HL-60 (cell line): ENCODE results near the gene GREB1.

ENCODE experiments used
- DNase-seq, 2 experiments: peaks; one replicate each; pipeline ENCODE4 v3.0.0-alpha.2; 2010 to 2020; ENCODE audit warnings: low read depth in 1 of 2, low spot score in 1 of 2
- H3K27ac ChIP-seq: fragments of 250-450 bp; sonication (Bioruptor Pico); replicated peaks from 2 replicates; pipeline ENCODE4 v1.5.1; 2020; ENCODE audit warnings: mild to moderate bottlenecking, moderate library complexity
- H3K27me3 ChIP-seq: fragments of 250-450 bp; sonication (Bioruptor Pico); 2 replicates; pipeline ENCODE4 v1.5.1; 2021; ENCODE audit warnings: mild to moderate bottlenecking, moderate library complexity; ENCODE audit not compliant: insufficient read depth, poor library complexity, severe bottlenecking
- H3K4me3 ChIP-seq: replicated peaks from 2 replicates; pipeline ENCODE4 v1.5.1; 2011; ENCODE audit warnings: mild to moderate bottlenecking, control low read depth, low read length; ENCODE audit not compliant: insufficient read depth
- GABPA ChIP-seq: IDR thresholded peaks from 2 replicates; pipeline ENCODE4 v1.6.1; 2012; ENCODE audit warnings: low read depth
- POLR2AphosphoS5 ChIP-seq: IDR thresholded peaks from 2 replicates; pipeline ENCODE4 v1.6.1; 2012; ENCODE audit warnings: low read depth
- SPI1 ChIP-seq: IDR thresholded peaks from 2 replicates; pipeline ENCODE4 v1.6.1; 2012; ENCODE audit warnings: low read depth, mild to moderate bottlenecking, borderline replicate concordance
- TF ChIP-seq, protein P1 (sequence below): IDR thresholded peaks from one replicate; pipeline ENCODE4 v1.5.1; 2011; ENCODE audit warnings: low read length, control low read depth, inconsistent platforms; ENCODE audit not compliant: insufficient read depth
- TF ChIP-seq, protein P2 (sequence below): IDR thresholded peaks from 2 replicates; pipeline ENCODE4 v1.6.1; 2012; ENCODE audit warnings: low read depth; ENCODE audit not compliant: insufficient replicate concordance

The GREB1 gene

DNA sequence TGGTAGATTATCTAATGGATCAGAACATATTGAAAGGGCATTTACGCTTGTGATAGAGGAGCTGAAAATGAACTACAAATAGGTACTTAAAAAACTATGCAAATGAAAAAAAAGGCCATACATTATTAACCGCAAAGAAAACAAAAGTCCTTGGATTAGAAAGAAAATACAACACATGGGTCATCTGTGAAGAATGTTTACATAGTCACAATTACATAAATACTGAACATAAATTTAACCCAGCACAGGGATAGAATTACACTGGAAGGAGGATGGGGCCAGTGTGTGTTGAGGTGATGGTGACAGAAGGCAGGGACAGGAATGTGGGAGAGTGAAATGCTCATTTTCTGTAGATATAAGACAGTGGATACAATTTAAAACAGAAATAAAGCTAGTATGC is 129.6 kb downstream of the GREB1 start:
- Histone ChIP-seq H3K4me3 (no peak overlapping the region), H3K27me3 (no peaks in the 10 kb centered on the region), H3K27ac (no peak overlapping the region)
- TF ChIP-seq POLR2AphosphoS5 (no peak), GABPA (no peak), SPI1 (no peak)
- TF ChIP-seq, protein P1, sequence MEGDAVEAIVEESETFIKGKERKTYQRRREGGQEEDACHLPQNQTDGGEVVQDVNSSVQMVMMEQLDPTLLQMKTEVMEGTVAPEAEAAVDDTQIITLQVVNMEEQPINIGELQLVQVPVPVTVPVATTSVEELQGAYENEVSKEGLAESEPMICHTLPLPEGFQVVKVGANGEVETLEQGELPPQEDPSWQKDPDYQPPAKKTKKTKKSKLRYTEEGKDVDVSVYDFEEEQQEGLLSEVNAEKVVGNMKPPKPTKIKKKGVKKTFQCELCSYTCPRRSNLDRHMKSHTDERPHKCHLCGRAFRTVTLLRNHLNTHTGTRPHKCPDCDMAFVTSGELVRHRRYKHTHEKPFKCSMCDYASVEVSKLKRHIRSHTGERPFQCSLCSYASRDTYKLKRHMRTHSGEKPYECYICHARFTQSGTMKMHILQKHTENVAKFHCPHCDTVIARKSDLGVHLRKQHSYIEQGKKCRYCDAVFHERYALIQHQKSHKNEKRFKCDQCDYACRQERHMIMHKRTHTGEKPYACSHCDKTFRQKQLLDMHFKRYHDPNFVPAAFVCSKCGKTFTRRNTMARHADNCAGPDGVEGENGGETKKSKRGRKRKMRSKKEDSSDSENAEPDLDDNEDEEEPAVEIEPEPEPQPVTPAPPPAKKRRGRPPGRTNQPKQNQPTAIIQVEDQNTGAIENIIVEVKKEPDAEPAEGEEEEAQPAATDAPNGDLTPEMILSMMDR = no peak
- TF ChIP-seq, protein P2, sequence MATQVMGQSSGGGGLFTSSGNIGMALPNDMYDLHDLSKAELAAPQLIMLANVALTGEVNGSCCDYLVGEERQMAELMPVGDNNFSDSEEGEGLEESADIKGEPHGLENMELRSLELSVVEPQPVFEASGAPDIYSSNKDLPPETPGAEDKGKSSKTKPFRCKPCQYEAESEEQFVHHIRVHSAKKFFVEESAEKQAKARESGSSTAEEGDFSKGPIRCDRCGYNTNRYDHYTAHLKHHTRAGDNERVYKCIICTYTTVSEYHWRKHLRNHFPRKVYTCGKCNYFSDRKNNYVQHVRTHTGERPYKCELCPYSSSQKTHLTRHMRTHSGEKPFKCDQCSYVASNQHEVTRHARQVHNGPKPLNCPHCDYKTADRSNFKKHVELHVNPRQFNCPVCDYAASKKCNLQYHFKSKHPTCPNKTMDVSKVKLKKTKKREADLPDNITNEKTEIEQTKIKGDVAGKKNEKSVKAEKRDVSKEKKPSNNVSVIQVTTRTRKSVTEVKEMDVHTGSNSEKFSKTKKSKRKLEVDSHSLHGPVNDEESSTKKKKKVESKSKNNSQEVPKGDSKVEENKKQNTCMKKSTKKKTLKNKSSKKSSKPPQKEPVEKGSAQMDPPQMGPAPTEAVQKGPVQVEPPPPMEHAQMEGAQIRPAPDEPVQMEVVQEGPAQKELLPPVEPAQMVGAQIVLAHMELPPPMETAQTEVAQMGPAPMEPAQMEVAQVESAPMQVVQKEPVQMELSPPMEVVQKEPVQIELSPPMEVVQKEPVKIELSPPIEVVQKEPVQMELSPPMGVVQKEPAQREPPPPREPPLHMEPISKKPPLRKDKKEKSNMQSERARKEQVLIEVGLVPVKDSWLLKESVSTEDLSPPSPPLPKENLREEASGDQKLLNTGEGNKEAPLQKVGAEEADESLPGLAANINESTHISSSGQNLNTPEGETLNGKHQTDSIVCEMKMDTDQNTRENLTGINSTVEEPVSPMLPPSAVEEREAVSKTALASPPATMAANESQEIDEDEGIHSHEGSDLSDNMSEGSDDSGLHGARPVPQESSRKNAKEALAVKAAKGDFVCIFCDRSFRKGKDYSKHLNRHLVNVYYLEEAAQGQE = no peak
- DNase-seq = no peak

DNA sequence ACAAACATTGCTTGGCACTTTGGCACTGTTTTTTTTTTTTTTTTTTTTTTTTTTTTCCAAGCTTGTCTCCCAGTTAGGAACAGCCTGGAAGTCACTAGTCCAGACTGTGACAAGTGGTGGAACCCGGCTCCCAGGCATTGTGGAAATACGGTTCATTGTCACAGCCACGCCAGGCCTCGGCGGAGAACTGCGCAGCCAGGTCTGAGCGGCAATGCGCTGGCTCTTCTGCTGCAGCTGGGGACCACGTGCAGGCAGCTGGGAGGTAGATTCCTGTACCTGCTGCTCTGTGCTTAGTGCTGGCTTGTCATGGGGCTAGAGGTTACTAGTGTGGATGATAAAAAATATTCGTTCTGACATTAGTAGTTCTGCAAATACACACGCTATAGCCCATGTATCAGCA is 131.2 kb downstream of the GREB1 start:
- Histone ChIP-seq H3K27me3 (no peaks in the 10 kb centered on the region), H3K4me3 (no peak overlapping the region), H3K27ac (no peak overlapping the region)
- TF ChIP-seq GABPA = no peak
- TF ChIP-seq POLR2AphosphoS5 = no peak
- TF ChIP-seq, protein P2 = no peak
- TF ChIP-seq, protein P1 = no peak
- TF ChIP-seq SPI1 = no peak
- no peak for DNase-seq

DNA sequence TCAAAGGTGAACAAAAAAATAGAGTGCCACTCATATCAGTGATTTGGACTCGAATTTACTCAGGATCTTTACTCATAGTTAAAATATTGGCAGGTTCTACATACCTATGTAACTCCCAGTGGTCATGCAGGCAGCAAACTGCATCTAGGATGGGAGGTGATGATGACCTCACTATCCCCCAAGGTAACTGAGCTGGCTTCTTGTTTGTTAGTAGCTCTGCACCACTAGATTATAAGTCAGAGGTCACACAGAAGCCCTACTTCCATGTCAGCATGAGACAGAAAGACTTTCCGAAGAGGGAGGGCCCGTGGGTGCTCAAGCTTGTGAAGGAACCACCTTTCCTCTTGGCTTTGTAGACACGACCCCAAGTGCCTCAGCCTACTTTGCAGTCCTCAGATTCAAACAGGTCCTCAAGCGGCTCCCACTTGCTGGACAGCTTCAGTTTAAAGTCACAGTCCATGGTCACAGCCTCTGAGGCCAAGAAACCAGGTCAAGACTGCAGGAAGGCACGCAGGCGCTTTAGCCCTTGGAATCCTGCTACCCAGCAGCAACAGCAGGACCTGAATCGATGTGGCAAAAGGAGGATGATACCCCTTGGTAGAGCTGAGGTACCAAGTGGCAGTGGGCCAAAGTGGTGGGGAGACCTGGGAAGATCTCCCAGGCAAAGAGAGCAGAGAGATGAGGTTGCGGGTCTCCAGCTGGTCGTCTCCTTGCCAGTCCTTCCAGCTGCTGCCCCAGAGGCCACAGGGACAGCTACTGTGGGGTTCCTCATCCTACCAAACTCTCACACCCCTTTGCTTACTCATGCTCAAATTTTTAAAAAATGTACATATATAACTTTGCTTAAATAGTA is 131.9 kb downstream of the GREB1 start:
- DNase-seq = no peak
- Histone ChIP-seq H3K27ac (no peak overlapping the region), H3K4me3 (no peak overlapping the region), H3K27me3 (peaks cover 3% of the 10 kb centered on the region)
- TF ChIP-seq GABPA = no peak
- TF ChIP-seq, protein P2 = no peak
- TF ChIP-seq POLR2AphosphoS5 = no peak
- TF ChIP-seq SPI1 = no peak
- TF ChIP-seq, protein P1 = no peak
